ENCODE results near the gene CACNA1E. TPM values are rescaled to one million over a fixed set of nuclear protein-coding genes. Genes with fewer than 3 reads are reported as not detected.

CACNA1E gene
- total RNA-seq, 2 experiments from 2014 or later = not detected

DNA sequence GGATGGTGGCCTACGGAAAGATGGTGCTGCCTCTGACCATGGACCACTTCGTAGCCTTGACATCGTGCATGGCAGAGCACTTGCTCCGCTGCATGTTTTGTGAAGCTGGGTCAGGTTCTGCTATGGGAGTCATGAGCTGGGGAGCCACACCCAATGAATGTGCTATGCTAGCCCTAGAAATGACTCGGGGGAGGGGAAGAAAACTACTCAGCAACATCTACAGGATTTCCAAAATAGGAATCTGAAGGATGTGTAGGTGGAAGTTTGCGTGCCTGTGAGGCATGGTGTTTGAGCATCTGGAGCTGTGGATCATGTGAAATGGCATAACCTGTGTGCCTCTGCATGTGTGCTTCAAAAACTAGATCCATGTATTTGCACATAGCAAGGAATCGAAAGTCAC, 247.3 kb downstream of the CACNA1E start:
- Histone ChIP-seq H3K4me2 (ENCODE audit: low read length) (no peak overlapping the region), H3K9me2 (ENCODE audit: insufficient read depth, low read length) (no peaks in the 10 kb centered on the region), H3K4me1 (ENCODE audit: insufficient read depth, low read length, poor library complexity, severe bottlenecking) (no peaks in the 10 kb centered on the region), H3K27ac (ENCODE audit: low read depth, low read length, poor library complexity, severe bottlenecking) (no peak overlapping the region), H3K9me3 (ENCODE audit: low read length) (no peaks in the 10 kb centered on the region), H3K79me2 (ENCODE audit: insufficient read depth, low read depth, low read length) (no peaks in the 10 kb centered on the region), H4K20me1 (ENCODE audit: insufficient read depth, low read length) (no peaks in the 10 kb centered on the region), H3K36me3 (ENCODE audit: insufficient read depth, low read length) (no peaks in the 10 kb centered on the region), H2AFZ (ENCODE audit: low read length) (no peak overlapping the region), H3K4me3 (ENCODE audit: low read depth, low read length, poor library complexity, severe bottlenecking) (no peak overlapping the region)
- BruUV-seq (replicated peaks) = no TSS peak
- no peak for DNase-seq (ENCODE audit: low spot score)
- TF ChIP-seq EZH2phosphoT487 (IDR thresholded peaks at IDR 0.05; ENCODE audit: borderline replicate concordance, low read depth, low read length) = no peak
- TF ChIP-seq, protein P1, sequence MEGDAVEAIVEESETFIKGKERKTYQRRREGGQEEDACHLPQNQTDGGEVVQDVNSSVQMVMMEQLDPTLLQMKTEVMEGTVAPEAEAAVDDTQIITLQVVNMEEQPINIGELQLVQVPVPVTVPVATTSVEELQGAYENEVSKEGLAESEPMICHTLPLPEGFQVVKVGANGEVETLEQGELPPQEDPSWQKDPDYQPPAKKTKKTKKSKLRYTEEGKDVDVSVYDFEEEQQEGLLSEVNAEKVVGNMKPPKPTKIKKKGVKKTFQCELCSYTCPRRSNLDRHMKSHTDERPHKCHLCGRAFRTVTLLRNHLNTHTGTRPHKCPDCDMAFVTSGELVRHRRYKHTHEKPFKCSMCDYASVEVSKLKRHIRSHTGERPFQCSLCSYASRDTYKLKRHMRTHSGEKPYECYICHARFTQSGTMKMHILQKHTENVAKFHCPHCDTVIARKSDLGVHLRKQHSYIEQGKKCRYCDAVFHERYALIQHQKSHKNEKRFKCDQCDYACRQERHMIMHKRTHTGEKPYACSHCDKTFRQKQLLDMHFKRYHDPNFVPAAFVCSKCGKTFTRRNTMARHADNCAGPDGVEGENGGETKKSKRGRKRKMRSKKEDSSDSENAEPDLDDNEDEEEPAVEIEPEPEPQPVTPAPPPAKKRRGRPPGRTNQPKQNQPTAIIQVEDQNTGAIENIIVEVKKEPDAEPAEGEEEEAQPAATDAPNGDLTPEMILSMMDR (conservative IDR thresholded peaks at IDR 0.05; ENCODE audit: low read length) = no peak
- CTCF ChIA-PET (ENCODE audit: unreplicated experiment) = no interaction called here
- intact Hi-C loops (cut with micrococcal nuclease; ENCODE audit: unreplicated experiment) = no loop called here
- POLR2A ChIA-PET = no interaction called here

DNA sequence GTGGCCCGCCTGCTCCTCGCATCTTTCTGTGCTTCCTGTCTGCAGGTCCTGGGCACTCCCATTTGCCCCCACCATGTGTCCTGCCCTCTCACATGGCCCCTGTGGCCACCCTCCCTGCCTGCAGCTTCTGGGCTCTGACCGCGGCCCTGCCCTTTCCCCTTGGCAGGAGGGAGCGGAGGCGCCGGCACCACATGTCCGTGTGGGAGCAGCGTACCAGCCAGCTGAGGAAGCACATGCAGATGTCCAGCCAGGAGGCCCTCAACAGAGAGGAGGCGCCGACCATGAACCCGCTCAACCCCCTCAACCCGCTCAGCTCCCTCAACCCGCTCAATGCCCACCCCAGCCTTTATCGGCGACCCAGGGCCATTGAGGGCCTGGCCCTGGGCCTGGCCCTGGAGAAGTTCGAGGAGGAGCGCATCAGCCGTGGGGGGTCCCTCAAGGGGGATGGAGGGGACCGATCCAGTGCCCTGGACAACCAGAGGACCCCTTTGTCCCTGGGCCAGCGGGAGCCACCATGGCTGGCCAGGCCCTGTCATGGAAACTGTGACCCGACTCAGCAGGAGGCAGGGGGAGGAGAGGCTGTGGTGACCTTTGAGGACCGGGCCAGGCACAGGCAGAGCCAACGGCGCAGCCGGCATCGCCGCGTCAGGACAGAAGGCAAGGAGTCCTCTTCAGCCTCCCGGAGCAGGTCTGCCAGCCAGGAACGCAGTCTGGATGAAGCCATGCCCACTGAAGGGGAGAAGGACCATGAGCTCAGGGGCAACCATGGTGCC, 249.1 kb downstream of the CACNA1E start:
- POLR2A ChIA-PET = no interaction called here
- no TSS peak for BruUV-seq (replicated peaks)
- no peak overlapping the region for H3K27ac ChIP-seq (ENCODE audit: low read depth, low read length, poor library complexity, severe bottlenecking)
- H3K9me3 ChIP-seq (ENCODE audit: low read length) = no peaks in the 10 kb centered on the region
- H3K36me3 ChIP-seq (ENCODE audit: insufficient read depth, low read length) = no peaks in the 10 kb centered on the region
- CTCF ChIA-PET (ENCODE audit: unreplicated experiment) = no interaction called here
- no peak for DNase-seq (ENCODE audit: low spot score)
- H3K79me2 ChIP-seq (ENCODE audit: insufficient read depth, low read depth, low read length) = no peaks in the 10 kb centered on the region
- H3K4me2 ChIP-seq (ENCODE audit: low read length) = no peak overlapping the region
- H4K20me1 ChIP-seq (ENCODE audit: insufficient read depth, low read length) = no peaks in the 10 kb centered on the region
- intact Hi-C loops (cut with micrococcal nuclease; ENCODE audit: unreplicated experiment) = no loop called here
- no peak overlapping the region for H3K4me3 ChIP-seq (ENCODE audit: low read depth, low read length, poor library complexity, severe bottlenecking)
- no peak overlapping the region for H2AFZ ChIP-seq (ENCODE audit: low read length)
- no peaks in the 10 kb centered on the region for H3K4me1 ChIP-seq (ENCODE audit: insufficient read depth, low read length, poor library complexity, severe bottlenecking)
- no peaks in the 10 kb centered on the region for H3K9me2 ChIP-seq (ENCODE audit: insufficient read depth, low read length)
- TF ChIP-seq EZH2phosphoT487 (IDR thresholded peaks at IDR 0.05; ENCODE audit: borderline replicate concordance, low read depth, low read length) = no peak

DNA sequence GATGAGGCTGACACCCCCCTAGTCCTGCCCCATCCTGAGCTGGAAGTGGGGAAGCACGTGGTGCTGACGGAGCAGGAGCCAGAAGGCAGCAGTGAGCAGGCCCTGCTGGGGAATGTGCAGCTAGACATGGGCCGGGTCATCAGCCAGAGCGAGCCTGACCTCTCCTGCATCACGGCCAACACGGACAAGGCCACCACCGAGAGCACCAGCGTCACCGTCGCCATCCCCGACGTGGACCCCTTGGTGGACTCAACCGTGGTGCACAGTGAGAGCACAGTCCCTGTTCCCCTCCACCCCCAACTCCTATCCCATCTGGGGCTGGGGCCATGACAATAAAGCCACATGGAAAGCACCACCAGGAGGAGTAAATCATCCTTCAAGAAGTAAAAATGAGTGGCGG, 250.2 kb downstream of the CACNA1E start:
- TF ChIP-seq EZH2phosphoT487 (IDR thresholded peaks at IDR 0.05; ENCODE audit: borderline replicate concordance, low read depth, low read length) = no peak
- TF ChIP-seq, protein P1 (conservative IDR thresholded peaks at IDR 0.05; ENCODE audit: low read length) = no peak
- Histone ChIP-seq H3K27ac (ENCODE audit: low read depth, low read length, poor library complexity, severe bottlenecking) (no peak overlapping the region), H3K4me2 (ENCODE audit: low read length) (no peak overlapping the region), H3K36me3 (ENCODE audit: insufficient read depth, low read length) (no peaks in the 10 kb centered on the region), H2AFZ (ENCODE audit: low read length) (no peak overlapping the region), H4K20me1 (ENCODE audit: insufficient read depth, low read length) (no peaks in the 10 kb centered on the region), H3K79me2 (ENCODE audit: insufficient read depth, low read depth, low read length) (no peaks in the 10 kb centered on the region), H3K4me3 (ENCODE audit: low read depth, low read length, poor library complexity, severe bottlenecking) (no peak overlapping the region), H3K9me3 (ENCODE audit: low read length) (no peaks in the 10 kb centered on the region), H3K4me1 (ENCODE audit: insufficient read depth, low read length, poor library complexity, severe bottlenecking) (no peaks in the 10 kb centered on the region), H3K9me2 (ENCODE audit: insufficient read depth, low read length) (no peaks in the 10 kb centered on the region)
- intact Hi-C loops (cut with micrococcal nuclease; ENCODE audit: unreplicated experiment) = no loop called here
- BruUV-seq (replicated peaks) = no TSS peak
- ChIA-PET POLR2A (interaction anchor here (0.6 kb wide), 1 partner anchor 609 kb away, joined by 4 read pairs; no protein-coding TSS in a partner anchor), CTCF (ENCODE audit: unreplicated experiment) (no interaction called here)
- no peak for DNase-seq (ENCODE audit: low spot score)

Data from OCI-LY7 (cell line).